Right lobe of liver (tissue), 6 donors: ENCODE results near the gene PTGDR2. TPM values are rescaled to one million over a fixed set of nuclear protein-coding genes. Genes with fewer than 3 reads are reported as not detected.
A peak's percentile ranks its signal among the peaks of the same experiment; 100 is the strongest.

Experiments
- ATAC-seq, 4 donors: fragments of 200-7000 bp; cut with Tn5 transposase; one replicate each; pipeline ENCODE4 v1.9.1; 2020; ENCODE audit warnings: mild to moderate bottlenecking in 4 of 4, moderate library complexity in 4 of 4
- DNase-seq, 3 donors: peaks; one replicate each; pipeline ENCODE4 v3.0.0-alpha.2; 2020
- H3K27ac ChIP-seq, 3 donors: fragments of 200-600 bp; one replicate each; pipeline ENCODE4 v1.8.0; 2022
- H3K27me3 ChIP-seq, 2 donors: fragments of 200-600 bp; one replicate each; pipeline ENCODE4 v1.8.0; 2022
- H3K36me3 ChIP-seq, 4 donors: fragments of 200-600 bp; sonication (generic) in 1 of 4; one replicate each; pipeline versions ENCODE4 v1.5.1 to v1.8.0; 2017 to 2022; ENCODE audit warnings: control low read depth in 1 of 4
- H3K4me1 ChIP-seq, 4 donors: fragments of 200-600 bp; sonication (generic) in 1 of 4; one replicate each; pipeline versions ENCODE4 v1.5.1 to v1.8.0; 2017 to 2022; ENCODE audit warnings: control low read depth in 1 of 4
- H3K4me3 ChIP-seq, 3 donors: fragments of 200-600 bp; one replicate each; pipeline ENCODE4 v1.8.0; 2022
- H3K9me3 ChIP-seq, 4 donors: fragments of 200-600 bp; sonication (generic) in 1 of 4; one replicate each; pipeline versions ENCODE4 v1.5.1 to v1.8.0; 2017 to 2022; ENCODE audit warnings: control low read depth in 1 of 4
- POLR2A ChIP-seq: fragments of 450-650 bp; IDR thresholded peaks from one replicate; pipeline ENCODE4 v1.6.1; 2017; ENCODE audit warnings: antibody characterized with exemption, mild to moderate bottlenecking
- WGBS: methylation state at CpG from one replicate; pipeline ENCODE4 v1.1.6; 2018; ENCODE audit warnings: low coverage, low lambda C conversion rate; ENCODE audit not compliant: insufficient coverage; ENCODE audit errors: missing lambda C conversion rate; 5-methylcytosine and 5-hydroxymethylcytosine counted together
- intact Hi-C, 2 donors: fragments of 100-400 bp; cut with DNase I; formaldehyde crosslinking; loops; one replicate each; pipeline versions ENCODE4 v1.11.2 to v1.14.1; 2022
- total RNA-seq, 6 experiments: library from RNA; depleted of rRNA in 2 of 6; stranded (reverse); fragments of >200 nt in 2 of 6; fragmentation: NEBNext Ultra II Directional in 3 of 6; extraction: Animal tissue kit (Norgen Biotek cat#: 25700) in 3 of 6; gene quantifications; one replicate each; pipeline versions ENCODE4 v1.1.0 to v1.2.4, GENCODE V29; 2016 to 2023
- TF ChIP-seq, protein P1 (sequence below), 4 donors: fragments of 200-600 bp in 3 of 4; fragments of 450-650 bp in 1 of 4; IDR thresholded peaks; one replicate each; pipeline versions ENCODE4 v1.5.1 to v1.8.0; 2016 to 2022; ENCODE audit warnings: antibody characterized with exemption in 4 of 4, mild to moderate bottlenecking in 2 of 4
- donor health status: DM: no; HTN: yes; CAD: no.
- donor health status: DM: no; HTN: no; CAD: no.
- donor health status: DM: no; HTN: no; CAD: no.
- donor health status: DM: no; HTN: yes; CAD: no.
- donor health status: DM: no; HTN: yes; CAD: no.

PTGDR2 gene
- total RNA-seq, 6 experiments from 2014 or later, result 0.07 to 0.18 (median 0.12) TPM; not detected in 1

DNA sequence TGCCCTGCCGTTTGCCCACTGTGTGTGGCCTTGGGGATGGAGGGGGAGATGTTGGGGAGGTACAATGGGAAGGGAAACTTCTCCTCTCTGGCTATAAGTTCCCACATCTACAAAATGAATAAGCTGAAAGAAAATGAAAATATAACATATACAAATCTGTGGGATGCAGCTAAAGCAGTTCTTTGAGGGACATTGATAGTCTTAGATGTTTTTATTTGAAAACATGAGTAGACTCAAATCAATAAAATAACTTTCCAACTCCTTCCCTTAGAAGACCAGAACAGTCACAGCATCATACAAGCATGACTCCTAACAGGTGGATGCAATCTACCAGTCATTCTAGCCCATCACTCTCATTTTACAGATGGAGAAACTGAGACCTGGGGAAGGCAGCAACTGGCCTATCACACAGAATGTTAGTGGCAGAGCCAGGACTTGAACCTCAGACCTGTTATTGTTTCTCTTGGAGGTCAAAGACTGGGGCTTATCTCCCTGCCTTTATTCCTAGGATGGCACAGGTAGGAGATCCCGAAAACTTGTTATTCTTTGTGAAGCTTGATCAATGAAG is 39.1 kb downstream of the PTGDR2 start:
- WGBS, result 89% methylated on average over 2 of the region's 2 CpGs
- Histone ChIP-seq H3K9me3 (no peaks in the 10 kb centered on the region), H3K27me3 (no peaks in the 10 kb centered on the region), H3K27ac (no peak overlapping the region), H3K36me3 (no peaks in the 10 kb centered on the region), H3K4me3 (no peak overlapping the region), H3K4me1 (no peaks in the 10 kb centered on the region)
- TF ChIP-seq, protein P1, sequence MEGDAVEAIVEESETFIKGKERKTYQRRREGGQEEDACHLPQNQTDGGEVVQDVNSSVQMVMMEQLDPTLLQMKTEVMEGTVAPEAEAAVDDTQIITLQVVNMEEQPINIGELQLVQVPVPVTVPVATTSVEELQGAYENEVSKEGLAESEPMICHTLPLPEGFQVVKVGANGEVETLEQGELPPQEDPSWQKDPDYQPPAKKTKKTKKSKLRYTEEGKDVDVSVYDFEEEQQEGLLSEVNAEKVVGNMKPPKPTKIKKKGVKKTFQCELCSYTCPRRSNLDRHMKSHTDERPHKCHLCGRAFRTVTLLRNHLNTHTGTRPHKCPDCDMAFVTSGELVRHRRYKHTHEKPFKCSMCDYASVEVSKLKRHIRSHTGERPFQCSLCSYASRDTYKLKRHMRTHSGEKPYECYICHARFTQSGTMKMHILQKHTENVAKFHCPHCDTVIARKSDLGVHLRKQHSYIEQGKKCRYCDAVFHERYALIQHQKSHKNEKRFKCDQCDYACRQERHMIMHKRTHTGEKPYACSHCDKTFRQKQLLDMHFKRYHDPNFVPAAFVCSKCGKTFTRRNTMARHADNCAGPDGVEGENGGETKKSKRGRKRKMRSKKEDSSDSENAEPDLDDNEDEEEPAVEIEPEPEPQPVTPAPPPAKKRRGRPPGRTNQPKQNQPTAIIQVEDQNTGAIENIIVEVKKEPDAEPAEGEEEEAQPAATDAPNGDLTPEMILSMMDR (IDR thresholded peaks at IDR 0.05), result no peak
- TF ChIP-seq POLR2A, result no peak
- ATAC-seq (no peak), DNase-seq (no peak)
- intact Hi-C loops, result no loop called here

DNA sequence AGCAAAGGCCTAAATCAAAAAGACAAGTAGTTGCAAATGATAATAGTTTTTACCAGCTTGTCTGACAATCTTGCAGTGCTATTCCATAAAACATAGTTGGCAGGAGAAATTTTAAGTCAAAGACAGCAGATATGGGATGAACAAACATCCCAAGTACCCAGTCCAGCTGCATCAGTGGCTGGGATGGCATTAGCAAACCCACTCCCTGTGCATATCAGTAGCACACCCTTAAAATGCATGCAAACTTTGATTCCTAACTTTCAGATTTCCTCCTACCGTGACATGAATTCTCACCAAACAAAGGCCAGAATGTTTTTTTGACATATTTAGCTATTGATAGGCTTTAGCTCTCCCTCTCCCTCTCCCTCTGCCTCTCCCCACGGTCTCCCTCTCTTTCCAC is 41.6 kb downstream of the PTGDR2 start:
- intact Hi-C loops, result no loop called here
- 80% methylated on average over 1 of the region's 2 CpGs for WGBS
- ATAC-seq, result no peak

DNA sequence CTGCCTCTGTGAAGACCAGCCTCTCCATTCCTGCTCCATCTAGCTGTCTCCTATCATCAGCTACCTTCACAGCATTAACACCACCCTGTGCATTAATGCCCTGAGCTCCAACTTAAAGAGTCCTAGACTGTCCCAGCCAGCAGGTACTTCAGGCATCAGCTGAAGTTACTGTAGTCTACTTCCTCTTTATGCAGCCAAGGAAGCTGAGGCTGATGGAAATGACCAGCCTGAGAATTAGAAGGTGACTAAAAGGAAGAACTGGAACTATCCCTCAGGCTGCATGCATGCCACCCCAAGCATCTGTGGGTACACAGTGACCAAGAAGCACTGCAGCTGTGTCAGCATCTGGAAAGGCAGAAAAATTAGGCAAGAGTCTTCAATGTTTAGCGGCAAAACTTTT is 42.4 kb downstream of the PTGDR2 start:
- intact Hi-C loops, result no loop called here
- TF ChIP-seq, protein P1 (IDR thresholded peaks at IDR 0.05), result no peak
- no peak for TF ChIP-seq POLR2A
- no peaks in the 10 kb centered on the region for H3K27me3 ChIP-seq
- DNase-seq (no peak), ATAC-seq (no peak)
- no peaks in the 10 kb centered on the region for H3K9me3 ChIP-seq
- H3K4me1 ChIP-seq, result no peaks in the 10 kb centered on the region
- no peaks in the 10 kb centered on the region for H3K36me3 ChIP-seq
- H3K27ac ChIP-seq, result no peak overlapping the region
- WGBS, result 83% methylated on average over 1 of the region's 1 CpG
- H3K4me3 ChIP-seq, result no peak overlapping the region

More for the DNA sequence above, 41.6 kb downstream of the PTGDR2 start:
- Histone ChIP-seq H3K36me3 (no peaks in the 10 kb centered on the region), H3K27me3 (no peaks in the 10 kb centered on the region), H3K4me3 (no peak overlapping the region), H3K9me3 (no peaks in the 10 kb centered on the region), H3K27ac (no peak overlapping the region), H3K4me1 (no peaks in the 10 kb centered on the region)
- TF ChIP-seq, protein P1 (IDR thresholded peaks at IDR 0.05), result no peak
- TF ChIP-seq POLR2A, result no peak
- no peak for DNase-seq

DNA sequence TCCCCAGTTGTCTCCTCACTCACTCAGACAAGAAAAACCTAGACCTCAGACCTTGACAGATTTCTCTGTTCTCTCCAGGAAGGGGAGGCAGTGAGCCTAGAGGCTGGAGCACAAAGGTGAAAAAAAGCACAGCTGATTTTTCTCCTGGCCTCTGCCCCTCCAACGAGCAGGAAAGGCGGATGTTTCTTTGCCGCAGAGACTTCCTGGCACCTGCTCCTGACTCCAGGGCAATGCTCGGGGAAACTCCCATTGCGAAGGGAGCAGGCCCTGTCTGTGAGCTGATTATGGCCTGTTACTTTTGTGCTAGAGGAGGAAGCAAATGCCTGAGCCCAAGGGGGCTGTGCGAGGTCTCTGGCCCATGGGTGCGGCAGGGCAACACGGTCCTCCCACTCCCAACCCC is 45.2 kb downstream of the PTGDR2 start:
- Histone ChIP-seq H3K4me3 (no peak overlapping the region), H3K4me1 (no peaks in the 10 kb centered on the region), H3K27ac (no peak overlapping the region), H3K36me3 (no peaks in the 10 kb centered on the region), H3K9me3 (no peaks in the 10 kb centered on the region), H3K27me3 (no peaks in the 10 kb centered on the region)
- no peak for DNase-seq
- peak in 3 of 4 donors; percentile 20 to 36 (median 31) for ATAC-seq
- intact Hi-C loops, result no loop called here
- no peak for TF ChIP-seq POLR2A
- TF ChIP-seq, protein P1 (IDR thresholded peaks at IDR 0.05), result no peak
- WGBS, result 56% methylated on average over 3 of the region's 8 CpGs

DNA sequence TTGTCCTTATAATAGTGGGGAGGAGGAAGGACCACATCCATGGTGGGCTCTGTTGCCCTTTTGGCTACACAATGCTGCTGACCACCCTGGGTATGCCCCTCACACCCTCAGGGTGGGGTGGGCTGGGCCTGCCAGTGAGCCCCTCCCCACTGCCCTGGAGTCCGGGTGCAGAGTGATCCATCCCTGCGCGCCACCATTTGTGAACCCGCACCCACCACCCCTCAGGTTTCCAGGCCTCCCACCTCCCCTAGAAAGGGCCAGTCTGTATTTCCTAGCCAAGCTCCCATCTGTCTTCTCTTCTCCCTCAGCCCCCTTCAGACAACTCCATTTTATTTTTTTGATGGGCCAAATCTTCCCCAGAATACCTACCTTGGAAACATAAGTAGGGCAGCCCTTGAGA is 45.6 kb downstream of the PTGDR2 start:
- Histone ChIP-seq H3K4me1 (no peaks in the 10 kb centered on the region), H3K4me3 (no peak overlapping the region), H3K27ac (no peak overlapping the region), H3K27me3 (no peaks in the 10 kb centered on the region), H3K9me3 (no peaks in the 10 kb centered on the region), H3K36me3 (no peaks in the 10 kb centered on the region)
- 89% methylated on average over 3 of the region's 4 CpGs for WGBS
- ATAC-seq (no peak), DNase-seq (no peak)
- intact Hi-C loops, result no loop called here
- TF ChIP-seq, protein P1 (IDR thresholded peaks at IDR 0.05), result no peak
- TF ChIP-seq POLR2A, result no peak
